Upper lobe of left lung (tissue), 6 donors: ENCODE data around the gene P4HA1. TPM values are rescaled to one million over a fixed set of nuclear protein-coding genes. Genes with fewer than 3 reads are reported as not detected.
A peak's percentile ranks its signal among the peaks of the same experiment; 100 is the strongest.
"Not testable (repeated sequence)": the region's sequence is repeated elsewhere in the genome, so short reads cannot be mapped to it uniquely, and the experiment has no call there.

ENCODE experiments used
- ATAC-seq, 2 donors: fragments of 200-7000 bp; cut with Tn5 transposase; one replicate each; pipeline ENCODE4 v1.9.1; 2022; ENCODE audit warnings: mild to moderate bottlenecking in 2 of 2, moderate library complexity in 2 of 2; ENCODE audit not compliant: low FRiP score in 2 of 2
- DNase-seq, 2 donors: peaks; one replicate each; pipeline ENCODE4 v3.0.0-alpha.2; 2019 to 2020
- H3K27ac ChIP-seq, 4 donors: fragments of 200-600 bp; sonication (generic); one replicate each; pipeline ENCODE4 v1.5.1; 2016 to 2019
- H3K27me3 ChIP-seq, 4 donors: fragments of 200-600 bp; sonication (generic); one replicate each; pipeline ENCODE4 v1.5.1; 2017 to 2019
- H3K36me3 ChIP-seq, 4 donors: fragments of 200-600 bp; sonication (generic); one replicate each; pipeline ENCODE4 v1.5.1; 2016 to 2019
- H3K4me1 ChIP-seq, 4 donors: fragments of 200-600 bp; sonication (generic); one replicate each; pipeline ENCODE4 v1.5.1; 2018 to 2019
- H3K4me3 ChIP-seq, 4 donors: fragments of 200-600 bp; sonication (generic); one replicate each; pipeline ENCODE4 v1.5.1; 2017 to 2019; ENCODE audit warnings: mild to moderate bottlenecking in 2 of 4, moderate library complexity in 1 of 4
- H3K9me3 ChIP-seq, 4 donors: fragments of 200-600 bp; sonication (generic); one replicate each; pipeline ENCODE4 v1.5.1; 2018 to 2019
- EP300 ChIP-seq, 4 donors: sonication (generic); formaldehyde crosslinking; IDR thresholded peaks; one replicate each; pipeline ENCODE4 v1.5.1; 2017; ENCODE audit warnings: antibody characterized with exemption in 4 of 4, control low read depth in 2 of 4
- POLR2A ChIP-seq, 4 donors: fragments of 450-650 bp; IDR thresholded peaks; one replicate each; pipeline ENCODE4 v1.5.1; 2016 to 2017; ENCODE audit warnings: antibody characterized with exemption in 4 of 4, mild to moderate bottlenecking in 2 of 4
- POLR2AphosphoS5 ChIP-seq, 2 donors: sonication (generic); formaldehyde crosslinking; IDR thresholded peaks; one replicate each; pipeline ENCODE4 v1.5.1; 2017; ENCODE audit warnings: antibody characterized with exemption in 2 of 2
- WGBS, 2 donors: methylation state at CpG; one replicate each; pipeline ENCODE4 v1.1.5; 2017 to 2018; 5-methylcytosine and 5-hydroxymethylcytosine counted together
- total RNA-seq, 6 donors: library from RNA; depleted of rRNA in 4 of 6; stranded (reverse); fragments of >200 nt in 4 of 6; gene quantifications; one replicate each; pipeline versions ENCODE4 v1.1.0 to v1.2.1, GENCODE V29; 2016 to 2021
- TF ChIP-seq, protein P1 (sequence below), 6 experiments: fragments of 450-650 bp in 4 of 6; fragments of 200-600 bp in 2 of 6; sonication (generic) in 2 of 6; IDR thresholded peaks; one replicate each; pipeline ENCODE4 v1.5.1; 2016 to 2019; ENCODE audit warnings: antibody characterized with exemption in 6 of 6
- donor health status: DM: no; HTN: no; CAD: no; lungs with moderate emphysema.
- donor health status: DM: no; HTN: yes; CAD: no; lungs with severe emphysema.

P4HA1 gene
- total RNA-seq, 6 donors from 2014 or later = 13.4 to 50.0 (median 29.5) TPM

DNA sequence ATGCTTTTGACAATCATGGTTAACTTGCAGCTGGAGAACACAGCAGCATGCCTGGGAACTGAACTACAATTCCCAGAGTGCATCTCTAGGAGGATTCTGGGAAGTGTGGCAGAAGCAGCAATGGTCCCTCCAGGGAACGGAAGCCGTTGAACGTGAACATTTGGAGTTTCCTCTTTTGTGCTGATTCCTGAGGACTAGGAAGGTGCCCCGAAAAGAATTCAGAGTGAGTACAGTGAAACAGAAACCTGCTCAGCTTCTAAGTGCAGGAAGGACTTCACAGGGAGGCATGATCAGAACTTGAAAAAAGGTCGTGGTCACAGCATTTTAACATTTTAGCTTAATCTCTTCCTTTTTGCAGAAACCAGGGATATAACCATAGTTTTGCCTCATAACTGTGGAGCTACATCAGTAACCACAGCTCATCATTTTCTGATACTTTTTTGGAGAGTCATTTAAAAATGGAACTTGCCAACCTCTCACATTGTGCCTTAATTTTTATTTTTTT, 13.7 kb upstream of the P4HA1 start, which contains the start of gene NUDT13:
TSS of gene NUDT13 (plus strand) at position 111 of the 505 bp plus-strand sequence. CDS start 3,911 bp downstream, outside the sequence.
- no peaks in the 10 kb centered on the region for H3K9me3 ChIP-seq
- TF ChIP-seq POLR2A (IDR thresholded peaks at IDR 0.05) = peak in 1 of 4 donors; percentile 55
- TF ChIP-seq, protein P1, sequence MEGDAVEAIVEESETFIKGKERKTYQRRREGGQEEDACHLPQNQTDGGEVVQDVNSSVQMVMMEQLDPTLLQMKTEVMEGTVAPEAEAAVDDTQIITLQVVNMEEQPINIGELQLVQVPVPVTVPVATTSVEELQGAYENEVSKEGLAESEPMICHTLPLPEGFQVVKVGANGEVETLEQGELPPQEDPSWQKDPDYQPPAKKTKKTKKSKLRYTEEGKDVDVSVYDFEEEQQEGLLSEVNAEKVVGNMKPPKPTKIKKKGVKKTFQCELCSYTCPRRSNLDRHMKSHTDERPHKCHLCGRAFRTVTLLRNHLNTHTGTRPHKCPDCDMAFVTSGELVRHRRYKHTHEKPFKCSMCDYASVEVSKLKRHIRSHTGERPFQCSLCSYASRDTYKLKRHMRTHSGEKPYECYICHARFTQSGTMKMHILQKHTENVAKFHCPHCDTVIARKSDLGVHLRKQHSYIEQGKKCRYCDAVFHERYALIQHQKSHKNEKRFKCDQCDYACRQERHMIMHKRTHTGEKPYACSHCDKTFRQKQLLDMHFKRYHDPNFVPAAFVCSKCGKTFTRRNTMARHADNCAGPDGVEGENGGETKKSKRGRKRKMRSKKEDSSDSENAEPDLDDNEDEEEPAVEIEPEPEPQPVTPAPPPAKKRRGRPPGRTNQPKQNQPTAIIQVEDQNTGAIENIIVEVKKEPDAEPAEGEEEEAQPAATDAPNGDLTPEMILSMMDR (IDR thresholded peaks at IDR 0.05) = no peak
- no peak for TF ChIP-seq EP300 (IDR thresholded peaks at IDR 0.05)
- TF ChIP-seq POLR2AphosphoS5 (IDR thresholded peaks at IDR 0.05) = peak; percentile 66 to 85
- H3K27me3 ChIP-seq = no peaks in the 10 kb centered on the region
- H3K36me3 ChIP-seq = no peaks in the 10 kb centered on the region
- peak; percentile 96 to 98 for ATAC-seq
- 0 to 2% methylated on average over 5 of the region's 5 CpGs for WGBS, 2 donors
- peak within 1 kb of the TSS; percentile 49 to 50 (median 49) for H3K4me3 ChIP-seq
- H3K27ac ChIP-seq = peak within 1 kb of the TSS; percentile 71 to 92 (median 83)
- peaks cover 0 to 8% (median 3%) of the 10 kb centered on the region in 4 donors for H3K4me1 ChIP-seq
- DNase-seq = peak in 1 of 2 donors; percentile 83

DNA sequence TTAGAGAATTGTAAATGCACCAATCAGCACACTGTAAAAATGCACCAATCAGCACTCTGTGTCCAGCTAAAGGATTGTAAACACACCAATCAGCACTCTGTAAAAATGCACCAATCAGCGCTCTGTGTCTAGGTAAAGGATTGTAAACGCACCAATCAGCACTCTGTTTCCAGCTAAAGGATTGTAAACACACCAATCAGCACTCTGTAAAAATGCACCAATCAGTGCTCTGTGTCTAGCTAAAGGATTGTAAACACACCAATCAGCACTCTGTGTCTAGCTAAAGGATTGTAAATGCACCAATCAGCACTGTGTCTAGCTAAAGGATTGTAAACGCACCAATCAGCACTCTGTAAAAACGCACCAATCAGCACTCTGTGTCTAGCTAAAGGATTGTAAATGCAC, 12.6 kb upstream of the P4HA1 start:
- H3K9me3 ChIP-seq, H3K27ac ChIP-seq, DNase-seq, H3K27me3 ChIP-seq, ATAC-seq, H3K4me3 ChIP-seq, H3K4me1 ChIP-seq, H3K36me3 ChIP-seq: not testable (repeated sequence)
- 90 to 92% methylated on average over 4 of the region's 4 CpGs for WGBS, 2 donors

DNA sequence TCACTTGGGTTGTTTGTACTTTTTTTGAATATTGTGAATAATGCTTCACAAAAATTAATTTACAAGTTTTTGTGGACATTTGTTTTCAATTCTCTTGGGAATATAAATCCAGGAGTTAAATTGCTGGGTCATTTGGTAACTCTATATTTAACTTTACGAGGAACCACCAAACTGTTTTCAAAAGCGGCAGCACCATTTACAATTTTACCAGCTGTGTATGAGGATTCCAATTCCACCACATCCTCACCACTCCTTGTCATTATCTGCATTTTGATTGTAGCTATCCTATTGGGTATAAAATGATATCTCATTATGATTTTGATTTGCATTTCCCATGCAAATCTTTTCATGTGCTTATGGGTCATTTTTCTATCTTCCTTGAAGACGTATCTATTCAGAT, 9.6 kb upstream of the P4HA1 start:
- ATAC-seq (no peak), DNase-seq (no peak)
- Histone ChIP-seq H3K27ac (no peak overlapping the region), H3K9me3 (no peaks in the 10 kb centered on the region), H3K36me3 (no peaks in the 10 kb centered on the region), H3K27me3 (no peaks in the 10 kb centered on the region), H3K4me3 (no peak overlapping the region), H3K4me1 (peaks cover 0 to 6% (median 3%) of the 10 kb centered on the region in 4 donors)
- TF ChIP-seq POLR2A (IDR thresholded peaks at IDR 0.05) (no peak), POLR2AphosphoS5 (IDR thresholded peaks at IDR 0.05) (no peak), EP300 (IDR thresholded peaks at IDR 0.05) (no peak)
- TF ChIP-seq, protein P1 (IDR thresholded peaks at IDR 0.05) = no peak
- 97 to 98% methylated on average over 3 of the region's 3 CpGs for WGBS, 2 donors

DNA sequence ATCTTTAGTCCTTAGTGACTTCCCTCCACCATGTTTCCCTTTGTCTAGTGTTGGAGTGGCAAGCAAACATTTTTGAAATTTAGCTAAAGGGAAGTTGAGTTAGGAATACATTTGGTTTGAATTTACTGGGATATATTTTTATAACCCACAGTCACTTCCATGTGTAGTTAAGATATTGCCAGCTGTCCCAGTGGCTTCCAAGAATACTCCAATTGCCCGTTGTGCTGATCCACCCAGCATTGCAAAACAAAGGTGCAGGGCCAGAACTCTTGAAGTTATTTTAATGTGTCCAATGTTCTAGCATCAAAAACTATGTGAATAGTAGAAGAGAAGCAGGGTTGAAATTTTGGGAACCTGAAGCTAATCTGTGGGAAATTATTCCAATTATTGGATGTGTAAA, 2.5 kb upstream of the P4HA1 start:
- Histone ChIP-seq H3K36me3 (no peaks in the 10 kb centered on the region), H3K4me3 (no peak overlapping the region), H3K9me3 (no peaks in the 10 kb centered on the region), H3K27ac (no peak overlapping the region), H3K4me1 (peaks cover 7 to 16% (median 13%) of the 10 kb centered on the region in 4 donors), H3K27me3 (no peaks in the 10 kb centered on the region)
- TF ChIP-seq POLR2AphosphoS5 (IDR thresholded peaks at IDR 0.05) (no peak), POLR2A (IDR thresholded peaks at IDR 0.05) (no peak), EP300 (IDR thresholded peaks at IDR 0.05) (no peak)
- TF ChIP-seq, protein P1 (IDR thresholded peaks at IDR 0.05) = no peak
- DNase-seq (no peak), ATAC-seq (no peak)
- WGBS, 2 donors = 71 to 80% methylated on average over 1 of the region's 1 CpG

DNA sequence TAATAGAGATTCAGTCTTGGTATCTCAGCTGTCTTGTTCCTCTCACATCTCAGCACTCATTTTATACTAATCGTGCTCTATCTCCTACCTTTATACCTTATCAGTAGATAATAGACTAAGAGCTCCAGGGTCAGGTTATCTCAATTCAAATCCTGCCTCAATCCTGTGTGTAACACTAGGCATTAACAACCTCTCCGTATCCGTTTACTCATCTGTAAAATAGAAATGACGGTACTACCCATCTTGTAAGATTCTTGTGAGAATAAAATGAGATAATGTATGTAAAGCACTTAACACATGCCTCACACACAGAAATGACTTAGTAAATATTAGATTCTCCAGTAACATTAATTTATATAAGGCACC, 622 bp upstream of the P4HA1 start:
- no peaks in the 10 kb centered on the region for H3K27me3 ChIP-seq
- no peak for DNase-seq
- TF ChIP-seq, protein P1 (IDR thresholded peaks at IDR 0.05) = no peak
- TF ChIP-seq POLR2AphosphoS5 (IDR thresholded peaks at IDR 0.05) (no peak), POLR2A (IDR thresholded peaks at IDR 0.05) (no peak), EP300 (IDR thresholded peaks at IDR 0.05) (no peak)
- ATAC-seq = no peak
- no peaks in the 10 kb centered on the region for H3K9me3 ChIP-seq
- H3K4me3 ChIP-seq = peak overlapping the region; percentile 30 to 81 (median 74)
- no peaks in the 10 kb centered on the region for H3K36me3 ChIP-seq
- peaks cover 10 to 19% (median 17%) of the 10 kb centered on the region in 4 donors for H3K4me1 ChIP-seq
- 48 to 60% methylated on average over 4 of the region's 4 CpGs for WGBS, 2 donors
- peak overlapping the region; percentile 91 to 98 (median 94) for H3K27ac ChIP-seq
